Skin of body (tissue), 2 donors: Measurements from ENCODE around the gene PHAF1. TPM values are rescaled to one million over a fixed set of nuclear protein-coding genes. Genes with fewer than 3 reads are reported as not detected.
A peak's percentile ranks its signal among the peaks of the same experiment; 100 is the strongest.

Source experiments
- DNase-seq: peaks from one replicate; lab custom pipeline; 2025; lab: John Stamatoyannopoulos, UW
- total RNA-seq: library from RNA; depleted of rRNA; stranded (reverse); fragments of >200 nt; gene quantifications from one replicate; pipeline ENCODE4 v1.2.3, GENCODE V29; 2014

PHAF1 gene
- 21.2 TPM for total RNA-seq

DNA sequence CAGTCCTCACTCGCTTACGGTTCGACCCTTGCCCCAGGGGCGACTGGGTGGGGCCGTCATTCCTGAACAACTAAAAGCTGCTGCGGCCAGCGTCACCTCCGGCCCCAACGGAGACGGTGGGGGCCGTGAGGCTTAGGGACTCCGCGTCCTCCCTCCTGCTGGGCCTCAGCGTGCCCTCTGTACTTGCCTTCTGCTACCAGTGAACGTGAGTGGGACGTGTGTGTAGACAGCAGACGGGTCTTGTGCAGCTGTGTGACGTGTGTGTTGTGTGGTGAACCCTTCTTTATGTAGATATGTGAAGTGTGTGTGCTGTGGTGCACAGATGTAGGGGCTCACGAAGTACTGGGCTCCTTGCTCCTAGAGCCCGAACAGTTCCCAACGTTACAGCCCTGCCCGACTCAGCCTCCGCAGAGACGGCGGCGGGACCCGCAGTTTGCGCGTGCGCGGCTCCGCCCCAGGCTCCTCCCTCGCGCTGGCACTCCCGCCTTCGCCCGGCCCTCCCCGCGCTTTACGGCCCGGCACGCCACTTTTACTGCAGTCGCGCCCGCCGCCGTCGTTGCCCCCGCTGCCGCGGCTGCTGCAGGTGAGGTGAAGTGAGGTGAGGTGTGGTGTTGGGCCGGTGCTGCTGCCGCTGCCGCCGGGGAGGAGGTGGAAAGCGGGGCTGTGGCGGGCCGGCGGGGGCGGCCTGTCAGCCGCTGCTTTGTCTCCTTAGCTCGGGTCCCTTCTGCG is at the start of gene PHAF1:
Gene PHAF1, plus strand, starts transcription at position 535 of the 729 bp plus-strand sequence. CDS start 235 bp downstream, outside the sequence.
- peak; percentile 88 for DNase-seq

DNA sequence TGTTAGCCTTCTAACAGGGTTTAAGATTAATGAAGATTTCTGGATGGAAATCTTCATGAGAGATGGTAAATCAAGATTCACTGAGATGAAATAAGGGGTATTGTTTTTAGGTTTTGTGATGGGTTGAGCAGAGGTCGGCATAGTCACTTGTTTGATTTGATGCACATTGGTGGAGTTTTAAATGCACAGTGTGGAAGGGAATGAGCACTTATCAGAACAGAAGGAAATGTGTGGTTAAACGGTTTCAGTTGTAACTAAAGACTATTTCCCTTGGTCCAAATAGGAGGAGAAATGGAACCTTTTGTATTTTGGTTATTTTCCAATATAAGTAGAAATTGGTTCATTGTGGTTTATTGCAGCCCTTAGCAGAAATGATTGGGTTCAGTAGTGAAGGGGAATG is 46.7 kb upstream of the PHAF1 start:
- DNase-seq, result no peak

DNA sequence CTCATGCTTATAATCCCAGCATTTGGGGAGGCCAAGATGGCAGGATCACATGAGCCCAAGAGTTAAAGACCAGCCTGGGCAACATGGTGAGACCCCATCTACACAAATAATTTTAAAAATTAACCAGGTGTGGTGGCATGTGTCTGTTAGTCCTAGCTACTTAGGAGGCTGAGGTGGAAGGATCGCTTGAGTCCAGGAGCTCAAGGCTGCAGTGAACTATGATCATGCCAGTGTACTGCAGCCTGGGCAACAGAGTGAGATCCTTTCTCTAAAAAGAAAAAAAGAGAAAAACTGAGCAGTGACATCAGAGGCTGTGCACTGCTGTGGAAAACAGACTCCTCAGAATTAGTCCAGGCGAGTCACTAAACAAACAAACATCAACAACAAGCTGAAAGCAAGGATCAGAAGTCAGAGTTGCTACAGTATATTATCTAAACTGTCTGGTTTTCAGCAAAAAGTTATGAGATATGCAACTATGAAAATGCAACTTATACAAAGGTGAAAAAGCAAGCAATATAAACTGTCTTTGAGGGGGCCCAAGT is 41.5 kb upstream of the PHAF1 start:
- DNase-seq, result no peak

DNA sequence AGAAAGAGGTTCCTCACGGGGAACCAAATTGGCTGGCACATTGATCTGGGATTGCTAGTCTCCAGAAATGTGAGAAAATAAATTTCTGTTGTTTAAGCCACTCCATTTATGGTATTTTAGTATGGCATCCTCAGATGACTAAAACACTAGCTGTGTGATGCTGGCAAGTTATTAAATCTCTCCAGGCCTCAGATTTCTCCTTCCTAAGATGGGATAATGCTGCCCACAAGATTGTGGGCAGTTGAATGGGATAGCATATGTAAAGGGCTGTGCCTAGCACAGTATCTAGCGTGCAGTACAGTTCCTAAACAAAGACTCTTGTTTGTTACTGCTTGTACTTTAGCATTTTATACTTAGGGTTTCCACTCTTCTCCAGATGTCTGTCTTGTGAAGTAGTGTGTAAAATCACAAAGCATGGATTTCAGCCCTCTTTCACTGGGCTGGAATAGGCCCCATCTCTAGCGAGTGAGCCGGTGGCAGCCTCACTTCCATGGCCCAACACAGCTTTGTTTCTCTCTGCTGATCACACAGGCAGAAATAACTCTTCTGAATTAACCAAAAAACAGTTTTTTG is 38.2 kb upstream of the PHAF1 start:
- DNase-seq, result no peak

DNA sequence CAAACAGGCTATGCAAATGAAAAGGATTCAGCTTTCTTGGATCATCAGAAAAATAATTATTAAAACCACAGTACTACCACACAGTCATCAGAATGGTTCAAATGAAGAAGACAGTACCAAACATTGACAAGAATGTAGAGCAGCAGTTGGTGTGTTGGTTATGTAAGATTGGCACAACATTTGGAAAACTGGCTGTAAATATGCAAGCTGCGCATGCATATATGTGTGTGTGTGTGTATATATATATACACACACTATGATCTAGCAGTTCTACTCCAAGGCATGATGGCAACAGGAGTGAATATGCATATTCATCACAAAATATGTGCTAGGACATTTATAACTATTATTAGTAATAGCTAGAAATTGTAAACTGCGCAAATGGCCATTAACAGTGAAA is 34.4 kb upstream of the PHAF1 start:
- no peak for DNase-seq

DNA sequence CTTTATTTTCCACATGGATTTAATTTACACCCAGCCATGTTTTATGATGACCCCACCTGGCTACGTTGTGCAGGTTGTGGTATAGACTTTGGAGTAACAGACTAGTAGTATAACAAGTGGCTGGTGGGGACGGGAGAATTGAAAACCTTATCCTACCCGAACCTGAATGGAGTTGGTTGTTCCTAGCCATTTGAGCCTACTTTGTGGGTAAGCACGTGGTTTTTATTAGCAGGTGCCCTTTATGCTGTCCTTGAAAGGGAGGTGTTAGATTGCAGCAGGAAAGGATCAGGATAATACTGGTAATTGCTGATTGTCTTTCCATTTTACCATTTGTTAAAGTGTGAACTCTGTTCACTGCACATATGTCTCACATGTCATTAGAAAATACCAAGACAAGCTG is 31.9 kb upstream of the PHAF1 start:
- no peak for DNase-seq

DNA sequence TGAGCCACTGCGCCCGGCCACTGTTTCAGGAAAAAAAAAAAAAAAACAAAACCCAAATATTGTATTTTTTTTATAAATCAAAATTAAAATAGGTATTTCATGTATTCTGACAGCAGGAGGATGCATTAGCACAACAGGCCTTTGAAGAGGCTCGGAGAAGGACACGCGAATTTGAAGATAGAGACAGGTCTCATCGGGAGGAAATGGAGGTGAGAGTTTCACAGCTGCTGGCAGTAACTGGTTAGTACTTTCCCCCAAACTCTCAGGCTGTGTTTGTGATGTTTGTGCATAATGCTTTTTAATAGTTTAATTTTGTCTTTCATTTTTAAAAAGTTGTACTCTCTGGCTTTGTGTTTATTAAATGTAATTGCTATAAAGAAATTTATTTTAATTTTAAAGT is 27.6 kb upstream of the PHAF1 start:
- DNase-seq, result no peak

DNA sequence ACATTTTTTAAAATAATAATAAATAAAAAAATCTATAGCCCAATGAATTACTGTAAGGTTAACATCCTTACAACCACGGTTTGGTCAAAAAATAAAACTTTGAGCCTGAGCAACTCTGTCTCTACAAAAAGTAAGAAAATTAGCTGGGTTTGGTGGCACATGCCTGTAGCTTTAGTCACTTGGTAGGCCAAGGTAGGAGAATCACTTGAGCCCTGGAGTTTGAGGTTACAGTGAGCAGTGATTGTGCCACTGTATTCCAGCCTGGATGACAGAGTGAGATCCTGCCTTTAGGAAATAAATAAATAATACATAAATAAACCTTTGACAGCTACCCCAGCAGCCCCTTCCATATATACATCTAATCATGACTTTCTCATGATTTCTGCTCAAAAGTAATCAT is 26.9 kb upstream of the PHAF1 start:
- no peak for DNase-seq

DNA sequence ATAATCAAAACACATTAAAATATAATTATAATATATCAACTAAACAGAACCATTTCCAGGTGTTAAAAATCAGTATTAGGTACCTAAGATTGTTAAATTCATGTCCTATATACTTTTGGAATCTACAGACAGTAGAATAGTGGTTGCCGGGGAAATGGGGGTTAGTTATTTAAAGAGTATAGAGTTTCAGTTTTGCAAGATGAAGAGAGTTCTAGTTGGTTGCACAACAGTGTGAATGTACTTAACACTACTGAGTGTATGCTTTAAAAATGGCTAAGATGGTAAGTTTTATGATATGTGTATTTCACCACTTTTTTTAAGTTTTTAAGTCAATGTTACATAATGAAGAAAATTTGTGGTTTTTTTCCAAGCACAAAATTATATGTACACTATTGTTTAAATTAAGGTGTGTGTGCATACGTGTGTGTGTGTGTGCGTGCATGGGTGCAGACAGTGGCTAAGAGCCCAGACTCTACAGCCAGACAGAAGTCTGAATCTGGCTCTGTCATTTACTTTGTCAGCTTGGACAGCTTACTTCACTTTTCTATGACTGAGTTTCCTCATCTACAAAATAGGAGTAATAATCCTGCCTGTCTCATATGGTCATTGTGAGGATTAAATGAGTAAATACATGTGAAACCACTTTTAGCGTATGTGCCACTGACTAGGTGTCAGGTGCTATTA is 25.3 kb upstream of the PHAF1 start:
- no peak for DNase-seq

DNA sequence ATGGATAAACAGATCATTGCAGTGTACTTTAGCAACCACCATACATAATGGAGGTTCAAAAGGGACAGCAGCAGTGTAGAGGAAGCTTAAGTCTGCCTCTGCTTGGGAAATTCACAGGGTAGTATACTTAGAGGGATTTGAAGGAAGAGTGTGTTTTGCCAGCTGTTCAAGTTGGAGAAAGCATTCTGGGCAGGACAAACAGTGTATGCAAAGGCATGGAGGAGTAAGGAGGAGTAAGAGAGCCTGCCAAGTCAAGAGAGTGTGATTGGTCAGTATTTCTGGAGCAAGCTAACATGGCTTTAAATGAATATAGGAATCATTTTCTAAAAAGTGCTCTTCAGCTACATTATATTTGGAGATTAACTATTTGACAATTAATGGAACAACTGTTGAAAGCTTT is 22.9 kb upstream of the PHAF1 start:
- no peak for DNase-seq

DNA sequence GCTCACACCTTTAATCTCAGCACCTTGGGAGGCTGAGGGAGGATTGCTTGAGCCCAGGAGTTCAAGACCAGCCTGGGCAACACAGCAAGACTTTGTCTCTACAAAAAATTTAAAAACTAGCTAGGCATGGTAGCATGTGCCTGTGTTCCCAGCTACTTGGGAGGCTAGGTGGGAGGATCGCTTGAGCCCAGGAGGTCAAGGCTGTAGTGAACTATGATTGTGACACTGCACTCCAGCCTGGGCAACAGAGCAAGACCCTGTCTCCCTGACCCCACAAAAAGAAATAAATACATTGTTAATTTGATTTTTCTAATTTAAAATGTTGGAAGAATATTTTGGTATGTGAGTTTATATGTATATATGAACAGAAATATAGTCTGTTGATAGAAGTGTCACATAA is 22.4 kb upstream of the PHAF1 start:
- no peak for DNase-seq

DNA sequence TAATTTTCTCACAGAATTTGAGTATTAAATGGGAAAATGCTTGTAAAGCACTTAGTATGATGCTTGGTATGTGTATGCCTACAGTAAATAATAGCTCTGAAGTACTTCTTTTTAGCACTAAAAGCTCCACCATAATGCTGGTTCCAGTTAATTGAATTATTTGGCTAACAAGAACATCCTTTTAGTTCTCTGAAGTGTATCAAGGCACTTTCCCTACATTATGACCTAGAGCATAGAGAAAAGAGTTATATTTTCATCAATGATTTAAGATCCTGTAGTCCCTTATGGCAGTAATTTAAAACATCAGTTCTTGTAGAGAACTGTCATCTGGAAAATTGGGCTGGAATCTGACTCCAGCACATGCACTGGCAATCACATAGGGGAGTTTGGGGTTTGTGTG is 21.9 kb upstream of the PHAF1 start:
- peak; percentile 71 for DNase-seq

DNA sequence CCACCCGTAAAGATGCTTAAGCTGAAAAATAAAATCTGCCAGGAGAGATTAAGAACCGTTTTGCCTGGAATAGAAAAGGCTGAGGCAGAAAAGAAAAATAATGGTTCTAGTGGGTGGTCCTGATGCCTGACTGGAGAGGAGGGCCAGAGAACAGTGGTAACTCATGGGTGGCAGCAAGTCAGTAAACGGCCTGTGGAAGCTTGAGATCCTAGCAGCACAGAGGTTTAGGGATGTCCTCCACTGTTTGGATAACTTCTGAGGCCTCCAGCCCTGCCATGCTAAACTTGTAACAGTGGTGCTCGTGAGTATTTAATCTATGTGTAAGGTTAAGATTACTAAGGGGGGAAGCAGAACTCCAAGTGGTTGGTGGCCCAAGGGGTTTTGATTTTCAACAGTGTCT is 21.2 kb upstream of the PHAF1 start:
- DNase-seq, result no peak

DNA sequence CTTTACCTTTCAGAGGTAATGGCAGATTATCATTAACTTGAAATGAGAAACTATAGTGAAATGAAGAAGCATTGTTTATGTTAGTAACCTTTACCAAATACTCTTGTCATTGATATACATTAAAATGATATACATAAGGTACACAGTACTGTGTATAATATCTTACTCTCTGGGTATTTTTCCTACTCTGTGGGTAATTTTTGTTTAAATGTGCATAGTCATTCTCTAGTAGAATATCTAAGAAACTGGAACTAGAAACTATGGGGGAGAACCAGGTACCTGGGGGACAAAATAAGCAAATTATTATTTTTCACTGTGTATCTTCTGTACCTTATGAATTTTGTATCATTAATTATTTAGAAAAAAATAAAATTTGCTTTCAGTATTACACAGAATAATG is 20.6 kb upstream of the PHAF1 start:
- no peak for DNase-seq

DNA sequence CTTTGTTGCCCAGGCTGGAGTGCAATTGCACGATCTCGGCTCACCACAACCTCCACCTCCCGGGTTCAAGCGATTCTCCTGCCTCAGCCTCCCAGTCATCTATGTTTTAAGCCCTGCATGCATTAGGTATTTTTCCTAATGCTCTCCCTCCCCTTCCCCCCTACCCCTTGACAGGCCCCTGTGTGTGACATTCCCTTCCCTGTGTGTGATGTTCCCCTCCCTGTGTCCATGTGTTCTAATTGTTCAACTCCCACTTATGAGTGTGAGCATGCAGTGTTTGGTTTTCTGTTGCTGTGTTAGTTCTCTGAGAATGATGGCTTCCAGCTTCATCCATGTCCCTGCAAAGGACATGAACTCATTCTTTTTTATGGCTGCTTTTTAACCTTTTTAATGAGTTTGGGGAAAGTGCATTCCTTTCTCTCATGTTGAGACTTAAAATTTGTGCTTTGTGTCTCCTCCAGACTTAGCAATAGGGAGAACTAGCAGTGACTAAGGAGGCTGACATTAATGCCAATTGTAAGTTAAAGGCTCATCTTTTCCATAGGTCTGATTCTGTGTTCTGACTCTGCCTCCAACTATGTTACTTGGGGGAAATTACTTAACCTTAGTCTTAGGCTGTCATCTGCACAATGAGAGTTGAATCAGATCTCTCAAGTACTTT is 17.7 kb upstream of the PHAF1 start:
- peak; percentile 24 for DNase-seq

DNA sequence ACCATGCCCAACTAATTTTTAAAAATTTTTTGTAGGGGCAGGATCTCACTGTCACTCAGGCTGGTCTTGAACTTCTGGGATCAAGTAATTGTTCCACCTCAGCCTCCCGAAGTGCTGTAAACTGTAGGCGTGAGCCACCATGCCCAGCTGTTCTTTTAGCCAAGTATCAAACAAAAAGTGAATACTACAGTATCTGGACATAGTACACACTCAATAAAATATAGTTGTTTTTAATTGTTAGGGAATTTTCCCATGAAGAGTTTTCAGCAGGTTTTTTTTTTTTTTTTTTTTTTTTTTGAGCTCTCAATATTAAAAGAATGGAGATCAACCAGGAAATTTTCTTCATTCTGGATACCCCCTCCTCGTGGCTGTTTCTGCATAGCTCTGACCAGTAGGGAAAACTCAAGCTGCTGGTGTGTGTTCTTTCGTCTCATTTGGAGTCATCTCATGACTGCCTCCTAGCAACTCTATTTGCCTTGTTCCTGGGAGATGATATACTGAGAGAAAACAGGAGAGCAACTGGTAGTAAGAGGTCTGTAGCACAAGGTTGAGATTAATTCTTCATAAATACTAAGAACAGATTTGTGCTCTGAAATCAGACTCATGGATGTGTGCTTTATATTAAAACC is 16.5 kb upstream of the PHAF1 start:
- no peak for DNase-seq

DNA sequence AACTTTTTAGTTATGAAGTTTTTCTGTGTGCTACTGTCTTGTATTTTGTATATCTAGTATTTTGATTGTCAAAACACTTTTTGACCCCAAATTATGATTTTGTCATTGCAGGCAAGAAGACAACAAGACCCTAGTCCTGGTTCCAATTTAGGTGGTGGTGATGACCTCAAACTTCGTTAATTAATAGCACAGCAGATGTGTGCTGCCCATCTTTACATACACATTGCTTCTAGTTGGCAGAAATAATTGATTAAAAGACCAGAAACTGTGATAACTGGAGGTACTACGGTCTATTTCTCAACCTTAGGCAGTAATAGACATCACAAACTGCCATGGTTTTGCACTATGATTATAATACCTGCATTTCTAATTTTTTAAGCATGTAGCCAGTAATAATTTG is 11.1 kb upstream of the PHAF1 start:
- DNase-seq, result no peak

DNA sequence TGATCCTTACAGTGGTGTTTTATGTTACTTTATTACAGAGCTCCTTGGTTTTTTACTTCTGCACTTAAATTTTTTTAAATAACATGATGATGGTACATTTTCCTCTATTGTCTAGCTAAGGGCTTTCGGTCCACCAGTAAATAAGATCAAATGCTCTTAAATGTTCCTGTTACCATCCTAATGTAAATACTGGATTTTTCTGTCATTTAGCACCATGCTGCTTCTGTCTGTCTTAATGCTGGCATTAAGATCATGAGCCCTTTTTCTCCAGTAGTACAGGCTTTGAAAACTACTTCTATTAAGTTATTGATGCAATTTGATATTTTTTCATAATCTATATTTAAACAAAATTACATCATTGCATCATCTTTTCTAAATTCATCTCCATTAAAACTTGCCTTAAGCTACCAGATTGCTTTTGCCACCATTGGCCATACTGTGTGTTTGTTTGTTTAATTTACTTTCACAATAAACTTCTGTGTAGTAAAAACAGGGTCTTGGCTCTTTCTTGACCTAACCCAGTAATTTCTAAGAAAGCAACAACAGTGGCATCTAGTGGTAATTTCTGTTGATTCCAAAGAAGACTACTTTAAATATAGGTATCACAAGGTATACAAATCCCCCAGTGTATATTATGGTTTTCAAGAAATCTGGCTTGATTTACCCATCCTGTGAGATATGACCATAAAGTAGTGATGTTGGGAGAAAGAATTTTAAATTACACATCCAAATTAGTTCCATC is 9.0 kb upstream of the PHAF1 start:
- no peak for DNase-seq

DNA sequence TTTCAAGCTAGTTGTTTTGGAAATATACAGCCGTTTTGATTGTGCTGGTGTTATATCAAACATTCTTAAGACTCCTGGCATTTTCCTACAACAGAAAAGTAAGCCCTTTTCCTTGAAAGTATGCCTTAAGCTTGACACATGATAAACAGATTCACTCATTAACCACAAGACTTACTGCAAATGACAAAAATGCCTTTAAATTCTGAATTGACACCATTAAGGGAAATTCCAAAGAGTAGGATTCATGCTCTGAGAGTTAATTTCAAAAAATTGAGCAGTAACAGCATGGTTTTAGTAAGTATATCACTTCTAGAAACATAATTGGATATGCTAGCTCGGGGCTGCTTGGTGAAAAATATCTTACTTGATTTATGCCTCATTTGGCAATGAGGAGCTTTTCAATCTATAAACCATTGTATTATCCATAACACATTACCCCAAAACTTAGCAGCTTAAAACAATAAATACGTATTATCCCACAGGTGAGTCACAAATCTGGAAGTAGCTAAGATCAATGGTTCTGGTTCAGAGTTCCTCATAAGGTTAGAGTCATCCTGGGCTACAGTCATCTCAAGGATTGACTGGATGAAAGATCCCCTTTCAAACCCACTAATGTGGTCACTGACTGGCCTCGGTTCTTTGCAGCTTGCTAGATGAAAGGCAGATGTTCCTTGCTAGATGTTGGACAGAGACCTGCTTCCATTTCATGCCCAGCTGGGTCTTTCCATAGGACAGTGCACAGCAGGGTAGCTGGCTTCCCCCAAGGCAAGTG is 8.2 kb upstream of the PHAF1 start:
- DNase-seq, result no peak

DNA sequence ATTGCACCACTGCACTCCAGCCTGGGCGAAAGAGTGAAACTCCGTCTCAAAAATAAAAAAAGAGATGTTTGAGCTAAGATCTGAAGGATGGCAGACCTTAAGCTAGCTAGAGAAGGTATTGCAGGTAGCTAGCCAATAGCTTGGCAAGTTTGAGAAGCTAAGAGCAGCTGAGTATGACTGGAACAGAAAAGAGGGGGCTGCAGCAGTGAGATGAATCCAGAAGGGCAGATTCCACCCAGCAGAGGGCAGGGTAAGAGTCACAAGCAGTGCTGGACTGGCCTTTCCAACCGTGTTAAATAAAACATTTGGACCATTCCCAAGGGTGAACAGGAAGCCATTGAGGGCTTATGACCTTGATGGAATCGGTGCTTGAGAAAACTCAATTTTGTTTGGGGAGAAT is 5.7 kb upstream of the PHAF1 start:
- no peak for DNase-seq
